PC-3 (cell line): ENCODE data around the gene NGF. TPM values are rescaled to one million over a fixed set of nuclear protein-coding genes. Genes with fewer than 3 reads are reported as not detected.

Experiments
- ATAC-seq: fragments of 200-7000 bp; cut with Tn5 transposase; 2 replicates; pipeline ENCODE4 v1.9.1; 2020; ENCODE audit warnings: mild to moderate bottlenecking, moderate library complexity
- BruUV-seq: library from RNA; stranded (reverse); fragments of 400-500 nt; replicated peaks from 2 replicates; lab custom pipeline; 2021; lab: Mats Ljungman, UMichigan
- CTCF ChIA-PET: fragments of 300-600 bp; sonication (Branson Sonifier 250); formaldehyde crosslinking; loops from one replicate; lab custom pipeline; 2022; ENCODE audit warnings: antibody characterized with exemption; lab: Charles Lee
- POLR2A ChIA-PET: fragments of 300-600 bp; sonication (Branson Sonifier 250); formaldehyde crosslinking; loops from one replicate; lab custom pipeline; 2022; ENCODE audit warnings: antibody characterized with exemption; ENCODE audit not compliant: unreplicated experiment; lab: Charles Lee
- DNase-seq: peaks from one replicate; pipeline ENCODE4 v3.0.0-alpha.2; 2015
- H2AFZ ChIP-seq: fragments of 300-600 bp; sonication (generic); 2 replicates; pipeline ENCODE4 v1.6.0; 2016; ENCODE audit warnings: antibody characterized with exemption, low read length
- H3F3A ChIP-seq: fragments of 300-600 bp; sonication (generic); one replicate; pipeline ENCODE4 v1.6.0; 2017; ENCODE audit warnings: antibody characterized with exemption, low read length, control low read depth, mild to moderate bottlenecking; ENCODE audit not compliant: unreplicated experiment
- H3K27ac ChIP-seq: fragments of 300-600 bp; sonication (generic); 2 replicates; pipeline ENCODE4 v1.5.1; 2016; ENCODE audit warnings: mild to moderate bottlenecking, low read length
- H3K27me3 ChIP-seq: fragments of 300-600 bp; sonication (generic); 2 replicates; pipeline ENCODE4 v1.6.1; 2016; ENCODE audit warnings: low read length, mixed read lengths
- H3K36me3 ChIP-seq: fragments of 300-600 bp; sonication (generic); 2 replicates; pipeline ENCODE4 v1.6.1; 2016; ENCODE audit warnings: low read depth, mixed run types, low read length, mixed read lengths
- H3K4me1 ChIP-seq: fragments of 300-600 bp; sonication (generic); 2 replicates; pipeline ENCODE4 v1.5.1; 2016; ENCODE audit warnings: low read length; ENCODE audit not compliant: insufficient read depth
- H3K4me2 ChIP-seq: fragments of 300-600 bp; sonication (generic); 2 replicates; pipeline ENCODE4 v1.6.0; 2016; ENCODE audit warnings: low read length
- H3K4me3 ChIP-seq: fragments of 300-600 bp; sonication (generic); 2 replicates; pipeline ENCODE4 v1.5.1; 2016; ENCODE audit warnings: mild to moderate bottlenecking, low read length, mixed read lengths
- H3K79me2 ChIP-seq: fragments of 300-600 bp; sonication (generic); 2 replicates; pipeline ENCODE4 v1.6.1; 2017; ENCODE audit warnings: low read length, mixed read lengths
- H3K9ac ChIP-seq: fragments of 300-600 bp; sonication (generic); 2 replicates; pipeline ENCODE4 v1.6.0; 2016; ENCODE audit warnings: mild to moderate bottlenecking, low read length
- H3K9me2 ChIP-seq: fragments of 300-600 bp; sonication (generic); replicated peaks from 2 replicates; pipeline ENCODE4 v1.6.1; 2016; ENCODE audit warnings: mixed run types, low read length, mixed read lengths
- H3K9me3 ChIP-seq: fragments of 300-600 bp; sonication (generic); 2 replicates; pipeline ENCODE4 v1.6.1; 2016; ENCODE audit warnings: low read length, mixed read lengths
- H4K20me1 ChIP-seq: fragments of 300-600 bp; sonication (generic); 2 replicates; pipeline ENCODE4 v1.6.1; 2016; ENCODE audit warnings: low read length, mixed read lengths
- CTCF ChIP-seq: fragments of 300-600 bp; sonication (generic); conservative IDR thresholded peaks from 2 replicates; pipeline ENCODE4 v1.5.1; 2017; ENCODE audit warnings: antibody characterized with exemption, low read depth, mild to moderate bottlenecking, low read length
- EZH2 ChIP-seq: fragments of 300-600 bp; sonication (generic); IDR thresholded peaks from one replicate; pipeline ENCODE4 v1.6.1; 2017; ENCODE audit warnings: antibody characterized with exemption, mild to moderate bottlenecking, low read length; ENCODE audit not compliant: unreplicated experiment
- EZH2phosphoT487 ChIP-seq: fragments of 300-600 bp; sonication (generic); IDR thresholded peaks from 2 replicates; pipeline ENCODE4 v1.6.1; 2018; ENCODE audit warnings: mild to moderate bottlenecking, antibody characterized with exemption, low read length, borderline replicate concordance
- intact Hi-C: fragments of 100-400 bp; cut with micrococcal nuclease; formaldehyde crosslinking; loops from 2 replicates; pipeline ENCODE4 v1.9.0; 2023
- total RNA-seq: library from RNA; depleted of rRNA; stranded (reverse); fragments of >200 nt; gene quantifications from 2 replicates; pipeline ENCODE4 v1.2.3, GENCODE V29; 2014

NGF gene
- total RNA-seq, 1 experiment from 2014 or later, result 2.4 TPM

DNA sequence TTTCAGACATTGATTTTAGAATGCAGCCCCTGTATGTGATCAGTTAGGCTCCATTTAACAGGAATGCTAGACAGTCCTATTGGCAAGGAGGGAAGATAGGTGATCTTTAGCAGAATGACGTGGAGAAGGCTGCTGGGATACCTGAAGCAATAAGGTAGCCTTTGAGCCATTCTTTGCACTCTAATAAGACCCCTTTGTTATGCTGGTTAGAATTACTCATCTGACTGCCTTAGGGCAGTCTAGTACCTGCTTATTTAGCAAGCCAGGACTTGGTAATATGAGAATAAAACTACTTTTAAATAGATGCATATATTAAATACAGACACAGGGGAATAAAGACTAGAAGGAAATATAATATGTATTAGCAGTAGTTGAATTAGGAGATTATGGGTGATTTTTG is 29.1 kb downstream of the NGF start:
- TF ChIP-seq EZH2, result no peak
- TF ChIP-seq EZH2phosphoT487, result no peak
- TF ChIP-seq CTCF, result no peak
- H4K20me1 ChIP-seq, result no peaks in the 10 kb centered on the region
- ChIA-PET POLR2A (no interaction called here), CTCF (no interaction called here)
- H3K4me1 ChIP-seq, result no peaks in the 10 kb centered on the region
- H3K27me3 ChIP-seq, result no peaks in the 10 kb centered on the region
- no peak overlapping the region for H3K4me3 ChIP-seq
- ATAC-seq, result no peak
- H3K79me2 ChIP-seq, result no peaks in the 10 kb centered on the region
- H3K9ac ChIP-seq, result no peak overlapping the region
- no peaks in the 10 kb centered on the region for H3F3A ChIP-seq
- no peak overlapping the region for H2AFZ ChIP-seq
- H3K27ac ChIP-seq, result no peak overlapping the region
- BruUV-seq, result no TSS peak
- no peak for DNase-seq
- no peak overlapping the region for H3K4me2 ChIP-seq
- H3K36me3 ChIP-seq, result no peaks in the 10 kb centered on the region
- no peaks in the 10 kb centered on the region for H3K9me3 ChIP-seq
- no peaks in the 10 kb centered on the region for H3K9me2 ChIP-seq
- intact Hi-C loops, result no loop called here

GRCh38 chr1:115307661-115308060 is 30.4 kb downstream of the NGF start:
- Histone ChIP-seq H3K9me2 (no peaks in the 10 kb centered on the region), H3K4me1 (peaks cover 1% of the 10 kb centered on the region), H3K27me3 (no peaks in the 10 kb centered on the region), H4K20me1 (no peaks in the 10 kb centered on the region), H3K4me3 (no peak overlapping the region), H3K4me2 (no peak overlapping the region), H3K36me3 (no peaks in the 10 kb centered on the region), H3K9me3 (no peaks in the 10 kb centered on the region), H3K79me2 (no peaks in the 10 kb centered on the region), H3K27ac (no peak overlapping the region), H3F3A (no peaks in the 10 kb centered on the region), H2AFZ (no peak overlapping the region), H3K9ac (no peak overlapping the region)
- intact Hi-C loops, result no loop called here
- ChIA-PET CTCF (no interaction called here), POLR2A (no interaction called here)
- TF ChIP-seq EZH2phosphoT487, result no peak
- TF ChIP-seq EZH2, result no peak
- TF ChIP-seq CTCF, result no peak
- BruUV-seq, result no TSS peak
- ATAC-seq (no peak), DNase-seq (no peak)

GRCh38 chr1:115306146-115306545 is 31.9 kb downstream of the NGF start:
- BruUV-seq, result no TSS peak
- intact Hi-C loops, result no loop called here
- Histone ChIP-seq H3K36me3 (no peaks in the 10 kb centered on the region), H2AFZ (no peak overlapping the region), H3K79me2 (no peaks in the 10 kb centered on the region), H3K9ac (no peak overlapping the region), H3K9me3 (no peaks in the 10 kb centered on the region), H3K4me1 (peaks cover 8% of the 10 kb centered on the region), H3K9me2 (no peaks in the 10 kb centered on the region), H3K4me3 (no peak overlapping the region), H3F3A (no peaks in the 10 kb centered on the region), H4K20me1 (no peaks in the 10 kb centered on the region), H3K4me2 (no peak overlapping the region), H3K27ac (no peak overlapping the region), H3K27me3 (no peaks in the 10 kb centered on the region)
- DNase-seq (no peak), ATAC-seq (no peak)
- POLR2A ChIA-PET, result interaction anchor here (0.6 to 0.7 kb wide), 2 partner anchors 32 to 69 kb away, joined by 3 to 5 read pairs; partner anchors contain the start of gene NGF
- CTCF ChIA-PET, result no interaction called here
- TF ChIP-seq CTCF (no peak), EZH2phosphoT487 (no peak), EZH2 (no peak)
